Skeletal muscle satellite cell (primary cell): ENCODE measurements around the gene MAP1LC3C.

Source experiments
- H3K27me3 ChIP-seq: 2 replicates; pipeline ENCODE4 v1.7.0; 2013; ENCODE audit warnings: low read length; ENCODE audit not compliant: control insufficient read depth, insufficient read depth
- H3K36me3 ChIP-seq: 2 replicates; pipeline ENCODE4 v1.7.0; 2013; ENCODE audit warnings: mild to moderate bottlenecking, control low read depth, low read length; ENCODE audit not compliant: insufficient read depth
- H3K4me1 ChIP-seq: 2 replicates; pipeline ENCODE4 v1.7.0; 2013; ENCODE audit warnings: low read length; ENCODE audit not compliant: control insufficient read depth, insufficient read depth
- H3K4me2 ChIP-seq: 2 replicates; pipeline ENCODE4 v1.7.0; 2013; ENCODE audit warnings: mild to moderate bottlenecking, low read length
- H3K4me3 ChIP-seq: 2 replicates; pipeline ENCODE4 v1.7.0; 2013; ENCODE audit warnings: low read length
- H3K9ac ChIP-seq: 2 replicates; pipeline ENCODE4 v1.7.0; 2013; ENCODE audit warnings: mild to moderate bottlenecking, low read depth, low read length, moderate library complexity
- H3K9me3 ChIP-seq: replicated peaks from 2 replicates; pipeline ENCODE4 v1.7.0; 2013; ENCODE audit warnings: mild to moderate bottlenecking, control low read depth, low read length

MAP1LC3C gene

DNA sequence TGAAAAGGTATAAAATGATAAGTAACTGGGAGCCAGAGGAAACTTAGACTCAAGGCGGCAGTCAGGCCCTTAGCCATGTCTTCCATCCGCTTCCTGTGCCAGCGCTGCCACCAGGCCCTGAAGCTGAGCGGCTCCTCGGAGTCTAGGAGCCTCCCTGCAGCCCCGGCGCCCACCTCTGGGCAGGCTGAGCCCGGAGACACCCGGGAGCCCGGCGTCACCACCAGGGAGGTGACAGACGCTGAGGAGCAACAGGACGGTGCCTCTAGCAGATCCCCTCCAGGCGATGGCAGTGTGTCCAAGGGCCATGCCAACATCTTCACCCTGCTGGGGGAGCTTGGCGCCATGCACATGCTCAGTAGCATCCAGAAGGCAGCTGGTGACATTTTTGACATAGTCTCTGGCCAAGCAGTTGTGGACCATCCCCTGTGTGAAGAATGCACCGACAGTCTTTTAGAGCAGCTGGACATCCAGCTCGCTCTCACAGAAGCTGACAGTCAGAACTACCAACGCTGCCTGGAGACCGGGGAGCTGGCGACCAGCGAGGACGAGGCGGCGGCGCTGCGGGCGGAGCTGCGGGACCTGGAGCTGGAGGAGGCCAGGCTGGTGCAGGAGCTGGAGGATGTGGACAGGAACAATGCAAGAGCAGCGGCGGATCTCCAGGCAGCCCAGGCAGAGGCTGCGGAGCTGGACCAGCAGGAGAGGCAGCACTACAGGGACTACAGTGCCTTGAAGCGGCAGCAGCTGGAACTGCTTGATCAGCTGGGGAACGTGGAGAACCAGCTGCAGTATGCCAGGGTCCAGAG, 41.0 kb downstream of the MAP1LC3C start, which contains the start of gene BECN2:
Gene BECN2 (plus strand): TSS at position 76 of the 803 bp plus-strand sequence. CDS start 0 bp downstream, at position 76.
- no peak within 1 kb of the TSS for H3K9ac ChIP-seq
- H3K4me1 ChIP-seq: no peaks in the 10 kb centered on the region
- H3K27me3 ChIP-seq: no peaks in the 10 kb centered on the region
- H3K4me2 ChIP-seq: no peak within 1 kb of the TSS
- H3K4me3 ChIP-seq: no peak within 1 kb of the TSS
- no peaks in the 10 kb centered on the region for H3K9me3 ChIP-seq
- no peaks in the 10 kb centered on the region for H3K36me3 ChIP-seq

DNA sequence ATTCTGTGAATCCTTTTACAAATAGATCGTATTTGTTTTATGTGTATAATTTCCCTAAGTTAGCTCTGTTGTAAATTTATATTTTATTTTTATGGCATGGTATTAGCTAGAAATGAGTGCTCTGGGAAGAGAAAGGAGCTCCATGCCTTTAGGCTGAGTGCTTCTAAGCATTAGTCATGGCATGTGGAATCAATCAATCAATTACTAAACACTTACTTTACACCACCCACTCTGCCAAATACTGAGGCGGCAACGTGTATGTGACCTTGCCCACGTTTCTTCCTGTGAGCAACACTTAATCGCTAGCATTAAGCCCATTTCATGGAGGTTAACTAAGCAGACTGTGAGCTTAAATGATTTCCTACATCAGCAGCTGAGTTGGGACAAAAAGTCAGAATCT, 48.5 kb downstream of the MAP1LC3C start:
- Histone ChIP-seq H3K9ac (no peak overlapping the region), H3K4me3 (no peak overlapping the region), H3K9me3 (no peaks in the 10 kb centered on the region), H3K4me1 (peaks cover 6% of the 10 kb centered on the region), H3K36me3 (no peaks in the 10 kb centered on the region), H3K27me3 (no peaks in the 10 kb centered on the region), H3K4me2 (no peak overlapping the region)

DNA sequence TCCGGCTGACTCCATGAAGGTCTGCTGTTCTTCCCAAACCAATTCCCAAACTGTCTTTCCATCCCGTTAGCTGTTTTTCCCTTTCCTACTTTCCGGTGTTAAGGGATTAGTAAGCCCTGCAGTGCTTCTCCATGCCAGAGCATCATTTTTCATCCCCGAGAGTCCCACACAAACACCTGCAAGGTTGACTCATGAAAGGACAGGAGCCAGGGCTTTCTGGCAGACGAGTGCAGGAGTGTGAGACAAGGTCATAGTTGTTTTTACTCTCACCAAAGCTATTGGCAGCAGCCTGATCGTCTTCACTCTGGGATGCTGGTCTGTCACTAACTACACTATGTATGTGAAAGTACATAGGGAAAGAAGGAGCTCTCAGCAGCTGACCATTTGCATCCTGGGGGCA, 51.5 kb downstream of the MAP1LC3C start:
- peaks cover 6% of the 10 kb centered on the region for H3K4me1 ChIP-seq
- no peak overlapping the region for H3K4me3 ChIP-seq
- no peaks in the 10 kb centered on the region for H3K9me3 ChIP-seq
- H3K4me2 ChIP-seq: no peak overlapping the region
- no peak overlapping the region for H3K9ac ChIP-seq
- no peaks in the 10 kb centered on the region for H3K36me3 ChIP-seq
- H3K27me3 ChIP-seq: no peaks in the 10 kb centered on the region
